SU-DHL-6 (cell line): ENCODE data around the gene ARTN.

Experiments
- H2AFZ ChIP-seq: fragments of 200-600 bp; sonication (generic); 2 replicates; pipeline ENCODE4 v1.6.1; 2014; ENCODE audit warnings: low read depth, mild to moderate bottlenecking, moderate library complexity, mixed read lengths, antibody characterized with exemption, low read length; ENCODE audit not compliant: severe bottlenecking
- H3F3A ChIP-seq: fragments of 200-600 bp; shearing (Covaris generic); 2 replicates; pipeline ENCODE4 v1.6.0; 2016; ENCODE audit warnings: antibody characterized with exemption, mild to moderate bottlenecking; ENCODE audit not compliant: insufficient read depth
- H3K27ac ChIP-seq: fragments of 200-600 bp; sonication (generic); 2 replicates; pipeline ENCODE4 v1.5.1; 2016; ENCODE audit warnings: low read depth, mild to moderate bottlenecking, low read length, moderate library complexity, mixed read lengths
- H3K27me3 ChIP-seq: fragments of 200-600 bp; sonication (generic), shearing (Covaris generic); 2 replicates; pipeline ENCODE4 v1.6.0; 2014; ENCODE audit warnings: mild to moderate bottlenecking, low read length
- H3K36me3 ChIP-seq: fragments of 200-600 bp; sonication (generic); 2 replicates; pipeline ENCODE4 v1.6.1; 2014; ENCODE audit warnings: mild to moderate bottlenecking, low read length, mixed read lengths
- H3K4me2 ChIP-seq: fragments of 300-600, 200-600 bp; shearing (Covaris generic), sonication (generic); 2 replicates; pipeline ENCODE4 v1.6.0; 2014; ENCODE audit warnings: low read length, low read depth, mild to moderate bottlenecking; ENCODE audit not compliant: poor library complexity, severe bottlenecking
- H3K4me3 ChIP-seq: fragments of 200-600 bp; sonication (generic); 2 replicates; pipeline ENCODE4 v1.5.1; 2014; ENCODE audit warnings: antibody characterized with exemption, low read length, mild to moderate bottlenecking, mixed read lengths; ENCODE audit not compliant: insufficient read depth, poor library complexity, severe bottlenecking
- H3K79me2 ChIP-seq: fragments of 200-600 bp; sonication (generic); 2 replicates; pipeline ENCODE4 v1.6.1; 2014; ENCODE audit warnings: mild to moderate bottlenecking, low read length, moderate library complexity; ENCODE audit not compliant: insufficient read depth
- H3K9ac ChIP-seq: fragments of 200-600 bp; sonication (generic); 2 replicates; pipeline ENCODE4 v1.7.0; 2014; ENCODE audit warnings: mild to moderate bottlenecking, low read length
- H3K9me2 ChIP-seq: fragments of 200-600 bp; sonication (generic); replicated peaks from 2 replicates; pipeline ENCODE4 v1.6.1; 2014; ENCODE audit warnings: low read length; ENCODE audit not compliant: insufficient read depth
- H3K9me3 ChIP-seq: fragments of 200-600 bp; sonication (generic); 2 replicates; pipeline ENCODE4 v1.6.1; 2014; ENCODE audit warnings: low read length, mixed read lengths; ENCODE audit not compliant: insufficient read depth
- H4K20me1 ChIP-seq: fragments of 200-600 bp; sonication (generic); 2 replicates; pipeline ENCODE4 v1.6.1; 2014; ENCODE audit warnings: low read depth, mild to moderate bottlenecking, antibody characterized with exemption, low read length, moderate library complexity, mixed read lengths
- CTCF ChIP-seq: fragments of 200-600 bp; sonication (generic); IDR thresholded peaks from one replicate; pipeline ENCODE4 v1.5.1; 2017; ENCODE audit warnings: antibody characterized with exemption, mild to moderate bottlenecking, low read length, moderate library complexity; ENCODE audit not compliant: insufficient read depth, poor library complexity, severe bottlenecking
- EZH2phosphoT487 ChIP-seq: fragments of 200-600 bp; sonication (generic), shearing (Covaris generic); conservative IDR thresholded peaks from 2 replicates; pipeline ENCODE4 v1.6.1; 2018; ENCODE audit warnings: mild to moderate bottlenecking, antibody characterized with exemption, low read length, moderate library complexity, mixed read lengths

The ARTN gene

GRCh38 chr1:43919906-43920305 lies 13.7 kb upstream of the ARTN start:
- Histone ChIP-seq H3K79me2 (no peaks in the 10 kb centered on the region), H3K9ac (no peak overlapping the region)

GRCh38 chr1:43921022-43921421 lies 12.6 kb upstream of the ARTN start:
- no peaks in the 10 kb centered on the region for H3F3A ChIP-seq
- H2AFZ ChIP-seq = no peak overlapping the region
- no peak overlapping the region for H3K4me3 ChIP-seq
- no peaks in the 10 kb centered on the region for H3K79me2 ChIP-seq
- no peak overlapping the region for H3K27ac ChIP-seq
- H3K9ac ChIP-seq = no peak overlapping the region
- H3K27me3 ChIP-seq = no peaks in the 10 kb centered on the region
- TF ChIP-seq EZH2phosphoT487 = no peak
- H3K4me2 ChIP-seq = no peak overlapping the region
- H3K9me3 ChIP-seq = no peaks in the 10 kb centered on the region
- no peaks in the 10 kb centered on the region for H3K9me2 ChIP-seq
- no peaks in the 10 kb centered on the region for H3K36me3 ChIP-seq
- no peaks in the 10 kb centered on the region for H4K20me1 ChIP-seq

More at GRCh38 chr1:43919906-43920305, 13.7 kb upstream of the ARTN start:
- H3K27me3 ChIP-seq = no peaks in the 10 kb centered on the region
- H4K20me1 ChIP-seq = no peaks in the 10 kb centered on the region
- no peak for TF ChIP-seq CTCF
- no peak for TF ChIP-seq EZH2phosphoT487
- H3F3A ChIP-seq = no peaks in the 10 kb centered on the region
- H3K4me3 ChIP-seq = no peak overlapping the region
- H3K36me3 ChIP-seq = no peaks in the 10 kb centered on the region
- no peak overlapping the region for H3K4me2 ChIP-seq
- H3K27ac ChIP-seq = no peak overlapping the region
- H2AFZ ChIP-seq = no peak overlapping the region
- no peaks in the 10 kb centered on the region for H3K9me2 ChIP-seq
- H3K9me3 ChIP-seq = no peaks in the 10 kb centered on the region

GRCh38 chr1:43924516-43924915 lies 9.1 kb upstream of the ARTN start:
- no peak for TF ChIP-seq EZH2phosphoT487
- no peak for TF ChIP-seq CTCF
- Histone ChIP-seq H3F3A (no peaks in the 10 kb centered on the region), H3K36me3 (no peaks in the 10 kb centered on the region), H3K27ac (no peak overlapping the region), H3K27me3 (no peaks in the 10 kb centered on the region), H3K9me3 (no peaks in the 10 kb centered on the region), H3K79me2 (no peaks in the 10 kb centered on the region), H2AFZ (no peak overlapping the region), H3K4me2 (no peak overlapping the region), H3K9ac (no peak overlapping the region), H3K4me3 (no peak overlapping the region), H3K9me2 (no peaks in the 10 kb centered on the region), H4K20me1 (no peaks in the 10 kb centered on the region)

GRCh38 chr1:43925846-43926245 lies 7.8 kb upstream of the ARTN start:
- H3K79me2 ChIP-seq = no peaks in the 10 kb centered on the region
- no peak overlapping the region for H3K9ac ChIP-seq
- no peaks in the 10 kb centered on the region for H3K9me2 ChIP-seq
- no peaks in the 10 kb centered on the region for H4K20me1 ChIP-seq
- H3K9me3 ChIP-seq = no peaks in the 10 kb centered on the region
- no peak overlapping the region for H2AFZ ChIP-seq
- no peak overlapping the region for H3K4me3 ChIP-seq
- no peaks in the 10 kb centered on the region for H3K27me3 ChIP-seq
- no peak overlapping the region for H3K4me2 ChIP-seq
- TF ChIP-seq CTCF (no peak), EZH2phosphoT487 (no peak)
- no peak overlapping the region for H3K27ac ChIP-seq
- no peaks in the 10 kb centered on the region for H3K36me3 ChIP-seq
- no peaks in the 10 kb centered on the region for H3F3A ChIP-seq
